NCI-H69 (cell line): Measurements from ENCODE around the gene TRIO.

Experiments
- DNase-seq: peaks from one replicate; lab custom pipeline; 2025; lab: John Stamatoyannopoulos, UW

Gene TRIO

GRCh38 chr5:14330291-14330690 is 187.1 kb downstream of the TRIO start:
- peak; percentile 84 for DNase-seq

- DNase-seq: no peak
These were observed 187.7 kb downstream of the TRIO start for GRCh38 chr5:14330729-14331385.

- DNase-seq: no peak
These were observed 188.2 kb downstream of the TRIO start for GRCh38 chr5:14331386-14331781.

GRCh38 chr5:14332038-14332631 is 189.0 kb downstream of the TRIO start:
- peak; percentile 60 for DNase-seq

- no peak for DNase-seq
These were observed 189.6 kb downstream of the TRIO start for GRCh38 chr5:14332746-14333145.

GRCh38 chr5:14337593-14337992 is 194.5 kb downstream of the TRIO start:
- DNase-seq: no peak

GRCh38 chr5:14339468-14339867 is 196.3 kb downstream of the TRIO start:
- DNase-seq: no peak

- no peak for DNase-seq
These were observed 198.6 kb downstream of the TRIO start for GRCh38 chr5:14341571-14342230.

GRCh38 chr5:14342306-14342705 is 199.2 kb downstream of the TRIO start:
- DNase-seq: no peak

GRCh38 chr5:14343376-14343775 is 200.2 kb downstream of the TRIO start:
- DNase-seq: no peak

GRCh38 chr5:14347522-14347921 is 204.4 kb downstream of the TRIO start:
- no peak for DNase-seq

- no peak for DNase-seq
These were observed 205.0 kb downstream of the TRIO start for GRCh38 chr5:14348142-14348541.

- no peak for DNase-seq
These were observed 205.9 kb downstream of the TRIO start for GRCh38 chr5:14349029-14349428.

- no peak for DNase-seq
These were observed 208.0 kb downstream of the TRIO start for GRCh38 chr5:14351086-14351661.

- DNase-seq: peak; percentile 73
These were observed 208.9 kb downstream of the TRIO start for GRCh38 chr5:14351845-14352712.

GRCh38 chr5:14353726-14354474 is 210.8 kb downstream of the TRIO start:
- DNase-seq: no peak

GRCh38 chr5:14355391-14355790 is 212.2 kb downstream of the TRIO start:
- DNase-seq: no peak

- no peak for DNase-seq
These were observed 213.2 kb downstream of the TRIO start for GRCh38 chr5:14356305-14356704.

GRCh38 chr5:14357441-14357840 is 214.3 kb downstream of the TRIO start:
- DNase-seq: peak; percentile 68

GRCh38 chr5:14357851-14358250 is 214.7 kb downstream of the TRIO start:
- peak; percentile 81 for DNase-seq

- DNase-seq: no peak
These were observed 215.4 kb downstream of the TRIO start for GRCh38 chr5:14358536-14358935.
